Esophagus muscularis mucosa (tissue), 4 donors: ENCODE measurements around the gene TLDC2. TPM values are rescaled to one million over a fixed set of nuclear protein-coding genes. Genes with fewer than 3 reads are reported as not detected.

Experiments used
- DNase-seq: peaks from one replicate; pipeline ENCODE4 v3.0.0-alpha.2; 2017; ENCODE audit errors: extremely low spot score
- H3K27ac ChIP-seq, 4 donors: fragments of 200-600 bp; sonication (generic); replicated peaks in 1 of 4; 1 replicate in 3 of 4; 2 replicates in 1 of 4; pipeline ENCODE4 v1.5.1; 2016 to 2019; ENCODE audit warnings: mild to moderate bottlenecking in 1 of 4
- H3K27me3 ChIP-seq, 4 donors: fragments of 200-600 bp; sonication (generic); one replicate each; pipeline versions ENCODE4 v1.5.1 to v1.6.0; 2016 to 2019
- H3K36me3 ChIP-seq, 4 donors: fragments of 200-600 bp; sonication (generic); one replicate each; pipeline ENCODE4 v1.5.1; 2016 to 2019
- H3K4me1 ChIP-seq, 4 donors: fragments of 200-600 bp; sonication (generic); one replicate each; pipeline ENCODE4 v1.5.1; 2016 to 2019
- H3K4me3 ChIP-seq, 4 donors: fragments of 200-600 bp; sonication (generic); 1 replicate in 2 of 4; 2 replicates in 2 of 4; pipeline ENCODE4 v1.5.1; 2016 to 2019; ENCODE audit warnings: mild to moderate bottlenecking in 4 of 4, moderate library complexity in 1 of 4
- H3K9me3 ChIP-seq, 4 donors: fragments of 200-600 bp; sonication (generic); 1 replicate in 3 of 4; 2 replicates in 1 of 4; pipeline ENCODE4 v1.5.1; 2016 to 2019
- CTCF ChIP-seq, 3 experiments: fragments of 200-600 bp in 2 of 3; fragments of 450-650 bp in 1 of 3; sonication (generic) in 2 of 3; IDR thresholded peaks; one replicate each; pipeline ENCODE4 v1.5.1; 2017 to 2019; ENCODE audit warnings: antibody characterized with exemption in 3 of 3, mild to moderate bottlenecking in 2 of 3, moderate library complexity in 1 of 3
- EP300 ChIP-seq: sonication (generic); formaldehyde crosslinking; IDR thresholded peaks from one replicate; pipeline ENCODE4 v1.6.1; 2017; ENCODE audit warnings: antibody characterized with exemption
- POLR2A ChIP-seq: fragments of 450-650 bp; IDR thresholded peaks from one replicate; pipeline ENCODE4 v1.6.1; 2017; ENCODE audit warnings: antibody characterized with exemption, moderate library complexity, mild to moderate bottlenecking, low read depth
- POLR2AphosphoS5 ChIP-seq, 2 donors: sonication (generic); formaldehyde crosslinking; IDR thresholded peaks; one replicate each; pipeline ENCODE4 v1.6.1; 2017; ENCODE audit warnings: antibody characterized with exemption in 2 of 2
- WGBS: methylation state at CpG from one replicate; pipeline ENCODE4 v1.1.5; 2018; 5-methylcytosine and 5-hydroxymethylcytosine counted together
- intact Hi-C: fragments of 100-400 bp; cut with DNase I; formaldehyde crosslinking; loops from one replicate; pipeline ENCODE4 v1.15.1; 2023
- total RNA-seq, 4 donors: library from RNA; depleted of rRNA; stranded (reverse); fragments of >200 nt; gene quantifications; one replicate each; pipeline versions ENCODE4 v1.1.0 to v1.2.1, GENCODE V29; 2016

The TLDC2 gene
- total RNA-seq, 4 donors from 2014 or later: 0.34 to 0.66 (median 0.42) TPM; not detected in 1

GRCh38 chr20:36859700-36860330, 16.1 kb upstream of the TLDC2 start:
- TF ChIP-seq CTCF (IDR thresholded peaks at IDR 0.05) (no peak), POLR2AphosphoS5 (IDR thresholded peaks at IDR 0.05) (no peak), POLR2A (no peak), EP300 (no peak)
- H3K27ac ChIP-seq: peak overlapping the region; percentile 94 to 96 (median 94)

GRCh38 chr20:36860339-36860738, 15.6 kb upstream of the TLDC2 start:
- Histone ChIP-seq H3K9me3 (no peaks in the 10 kb centered on the region), H3K27me3 (no peaks in the 10 kb centered on the region), H3K27ac (peak overlapping the region; percentile 94 to 96 (median 94)), H3K4me1 (peaks cover 67 to 85% (median 82%) of the 10 kb centered on the region in 4 donors), H3K36me3 (no peaks in the 10 kb centered on the region), H3K4me3 (peak overlapping the region in 2 of 4 donors; percentile 73 to 87)
- TF ChIP-seq EP300 (no peak), POLR2AphosphoS5 (IDR thresholded peaks at IDR 0.05) (peak in 1 of 2 donors; percentile 39)
- WGBS: 48% methylated on average over 5 of the region's 5 CpGs
- DNase-seq: no peak
- intact Hi-C loops: loop anchor here (5.0 to 10.0 kb wide), 4 partner anchors 48 to 256 kb away; partner anchors contain the start of genes DSN1, NDRG3 and RAB5IF

More at GRCh38 chr20:36859700-36860330, 16.1 kb upstream of the TLDC2 start:
- peaks cover 72 to 89% (median 86%) of the 10 kb centered on the region in 4 donors for H3K4me1 ChIP-seq
- intact Hi-C loops: loop anchor here (5.0 to 10.0 kb wide), 4 partner anchors 48 to 255 kb away; partner anchors contain the start of genes DSN1, NDRG3 and RAB5IF
- H3K36me3 ChIP-seq: no peaks in the 10 kb centered on the region
- H3K4me3 ChIP-seq: peak overlapping the region in 1 of 4 donors; percentile 1
- no peaks in the 10 kb centered on the region for H3K9me3 ChIP-seq
- DNase-seq: no peak
- WGBS: 53% methylated on average over 6 of the region's 6 CpGs
- H3K27me3 ChIP-seq: no peaks in the 10 kb centered on the region

- Histone ChIP-seq H3K27ac (peak overlapping the region; percentile 94 to 96 (median 94)), H3K4me3 (peak overlapping the region; percentile 71 to 89 (median 80)), H3K36me3 (no peaks in the 10 kb centered on the region), H3K9me3 (no peaks in the 10 kb centered on the region), H3K27me3 (no peaks in the 10 kb centered on the region), H3K4me1 (peaks cover 61 to 79% (median 75%) of the 10 kb centered on the region in 4 donors)
- 64% methylated on average over 13 of the region's 14 CpGs for WGBS
- intact Hi-C loops: loop anchor here (5.0 to 10.0 kb wide), 4 partner anchors 49 to 256 kb away; partner anchors contain the start of genes DSN1, NDRG3 and RAB5IF
- TF ChIP-seq EP300 (no peak), POLR2A (no peak), CTCF (IDR thresholded peaks at IDR 0.05) (no peak), POLR2AphosphoS5 (IDR thresholded peaks at IDR 0.05) (no peak)
- no peak for DNase-seq
These were observed 14.9 kb upstream of the TLDC2 start for GRCh38 chr20:36860811-36861624.

- TF ChIP-seq POLR2AphosphoS5 (IDR thresholded peaks at IDR 0.05) (no peak), POLR2A (no peak), EP300 (no peak), CTCF (IDR thresholded peaks at IDR 0.05) (no peak)
- peak overlapping the region; percentile 71 to 89 (median 80) for H3K4me3 ChIP-seq
- H3K4me1 ChIP-seq: peaks cover 55 to 74% (median 70%) of the 10 kb centered on the region in 4 donors
- WGBS: 17% methylated on average over 6 of the region's 7 CpGs
- no peaks in the 10 kb centered on the region for H3K36me3 ChIP-seq
- H3K27me3 ChIP-seq: no peaks in the 10 kb centered on the region
- intact Hi-C loops: loop anchor here (5.0 to 10.0 kb wide), 4 partner anchors 49 to 257 kb away; partner anchors contain the start of genes DSN1, NDRG3 and RAB5IF
- no peak for DNase-seq
- H3K27ac ChIP-seq: peak overlapping the region; percentile 94 to 96 (median 94)
- no peaks in the 10 kb centered on the region for H3K9me3 ChIP-seq
These were observed 14.4 kb upstream of the TLDC2 start for GRCh38 chr20:36861625-36861874.
